Colonic mucosa (tissue), 4 donors: ENCODE measurements around the gene CRK. TPM values are rescaled to one million over a fixed set of nuclear protein-coding genes. Genes with fewer than 3 reads are reported as not detected.

ENCODE experiments used
- DNase-seq: peaks from one replicate; pipeline ENCODE4 v3.0.0-alpha.2; 2020
- H3K27ac ChIP-seq: fragments of 200-600 bp; one replicate; pipeline ENCODE4 v1.8.0; 2021
- H3K27me3 ChIP-seq: fragments of 200-600 bp; one replicate; pipeline ENCODE4 v1.8.0; 2021
- H3K36me3 ChIP-seq: fragments of 200-600 bp; one replicate; pipeline ENCODE4 v1.8.0; 2021
- H3K4me1 ChIP-seq: fragments of 200-600 bp; one replicate; pipeline ENCODE4 v1.8.0; 2021; ENCODE audit warnings: mild to moderate bottlenecking
- H3K4me3 ChIP-seq: fragments of 200-600 bp; one replicate; pipeline ENCODE4 v1.8.0; 2021
- H3K9ac ChIP-seq, 2 donors: one replicate each; pipeline ENCODE4 v1.7.0; 2013; ENCODE audit warnings: control low read depth in 2 of 2, low read depth in 2 of 2, low read length in 2 of 2
- H3K9me3 ChIP-seq: fragments of 200-600 bp; one replicate; pipeline ENCODE4 v1.8.0; 2021
- intact Hi-C: fragments of 100-400 bp; cut with DNase I; formaldehyde crosslinking; loops from one replicate; pipeline ENCODE4 v1.14.1; 2022
- total RNA-seq, 2 donors: library from RNA; stranded (reverse); fragmentation: NEBNext Ultra II Directional in 1 of 2; extraction: Animal tissue kit (Norgen Biotek cat#: 25700) in 1 of 2; gene quantifications; one replicate each; pipeline ENCODE4 v1.2.1, GENCODE V29; 2021
- TF ChIP-seq, protein P1 (sequence below): fragments of 200-600 bp; IDR thresholded peaks from one replicate; pipeline ENCODE4 v1.8.0; 2022; ENCODE audit warnings: antibody characterized with exemption, mild to moderate bottlenecking
- donor health status: healthy.
- donor health status: DM: no; HTN: no; CAD: no.
- donor health status: DM: no; HTN: no; CAD: no.

CRK gene
- 10 to 100 TPM; 74.5 to 82.0 TPM for total RNA-seq

- Histone ChIP-seq H3K27ac (peak within 1 kb of the TSS; percentile 93), H3K9ac (peak within 1 kb of the TSS; percentile 93 to 99), H3K4me1 (peaks cover 13% of the 10 kb centered on the region), H3K4me3 (peak within 1 kb of the TSS; percentile 86), H3K36me3 (no peaks in the 10 kb centered on the region), H3K9me3 (no peaks in the 10 kb centered on the region), H3K27me3 (no peaks in the 10 kb centered on the region)
- intact Hi-C loops: loop anchor here (2.0 to 10.0 kb wide), 2 partner anchors 61 to 91 kb away; partner anchors contain the start of gene INPP5K
- peak; percentile 97 for DNase-seq
- TF ChIP-seq, protein P1, sequence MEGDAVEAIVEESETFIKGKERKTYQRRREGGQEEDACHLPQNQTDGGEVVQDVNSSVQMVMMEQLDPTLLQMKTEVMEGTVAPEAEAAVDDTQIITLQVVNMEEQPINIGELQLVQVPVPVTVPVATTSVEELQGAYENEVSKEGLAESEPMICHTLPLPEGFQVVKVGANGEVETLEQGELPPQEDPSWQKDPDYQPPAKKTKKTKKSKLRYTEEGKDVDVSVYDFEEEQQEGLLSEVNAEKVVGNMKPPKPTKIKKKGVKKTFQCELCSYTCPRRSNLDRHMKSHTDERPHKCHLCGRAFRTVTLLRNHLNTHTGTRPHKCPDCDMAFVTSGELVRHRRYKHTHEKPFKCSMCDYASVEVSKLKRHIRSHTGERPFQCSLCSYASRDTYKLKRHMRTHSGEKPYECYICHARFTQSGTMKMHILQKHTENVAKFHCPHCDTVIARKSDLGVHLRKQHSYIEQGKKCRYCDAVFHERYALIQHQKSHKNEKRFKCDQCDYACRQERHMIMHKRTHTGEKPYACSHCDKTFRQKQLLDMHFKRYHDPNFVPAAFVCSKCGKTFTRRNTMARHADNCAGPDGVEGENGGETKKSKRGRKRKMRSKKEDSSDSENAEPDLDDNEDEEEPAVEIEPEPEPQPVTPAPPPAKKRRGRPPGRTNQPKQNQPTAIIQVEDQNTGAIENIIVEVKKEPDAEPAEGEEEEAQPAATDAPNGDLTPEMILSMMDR: no peak
Measured at GRCh38 chr17:1455797-1456599, at the start of gene CRK. CRK (minus strand) TSS chr17:1456232; CDS start chr17:1456117, 115 bp downstream.

DNA sequence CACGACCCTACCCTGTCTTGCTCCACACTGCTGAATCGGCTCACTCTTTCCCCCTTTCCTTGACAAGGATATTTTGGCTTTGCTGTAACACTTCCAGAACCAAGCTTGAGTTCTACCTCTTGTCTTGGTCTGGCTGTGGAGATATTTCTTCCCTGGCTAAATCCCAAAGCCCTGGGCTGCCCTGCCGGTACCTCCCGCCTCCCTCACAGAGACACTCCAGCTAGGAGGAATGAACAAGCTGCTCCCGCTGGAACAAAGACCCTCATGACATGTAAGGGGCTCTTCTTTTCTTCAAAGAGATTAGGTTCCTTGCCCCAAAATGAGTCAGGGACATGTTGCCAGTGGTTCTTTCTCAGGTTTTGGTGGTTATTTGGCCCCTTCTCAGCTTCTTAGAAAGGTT is 49.6 kb upstream of the CRK start:
- DNase-seq: no peak
- TF ChIP-seq, protein P1: no peak
- no peaks in the 10 kb centered on the region for H3K36me3 ChIP-seq
- no peak overlapping the region for H3K27ac ChIP-seq
- H3K27me3 ChIP-seq: no peaks in the 10 kb centered on the region
- no peak overlapping the region for H3K4me3 ChIP-seq
- H3K9ac ChIP-seq: no peak overlapping the region
- H3K9me3 ChIP-seq: no peaks in the 10 kb centered on the region
- peaks cover 4% of the 10 kb centered on the region for H3K4me1 ChIP-seq
- intact Hi-C loops: no loop called here

DNA sequence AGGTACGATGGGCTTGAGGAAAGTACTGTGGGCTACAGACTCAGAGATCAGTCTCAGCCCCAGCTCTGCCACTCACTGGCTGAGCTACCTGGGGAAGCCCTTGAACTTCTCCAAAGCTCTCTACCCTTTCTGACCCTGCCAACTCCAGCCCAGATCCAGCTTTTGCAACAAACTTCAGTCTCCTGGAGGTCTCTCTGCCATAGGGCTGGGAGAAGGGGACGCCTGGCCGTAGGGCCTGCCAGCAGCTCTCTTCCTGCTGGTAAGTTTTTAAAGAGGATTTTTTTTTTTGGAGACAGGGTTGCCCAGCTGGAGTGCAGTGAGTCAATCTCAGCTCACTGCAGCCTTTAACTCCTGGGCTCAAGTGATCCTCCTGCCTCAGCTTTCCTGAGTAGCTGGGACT is 48.8 kb upstream of the CRK start:
- no peaks in the 10 kb centered on the region for H3K36me3 ChIP-seq
- TF ChIP-seq, protein P1: no peak
- no peak overlapping the region for H3K27ac ChIP-seq
- no peak overlapping the region for H3K4me3 ChIP-seq
- intact Hi-C loops: no loop called here
- H3K27me3 ChIP-seq: no peaks in the 10 kb centered on the region
- H3K4me1 ChIP-seq: peaks cover 2% of the 10 kb centered on the region
- no peak for DNase-seq
- H3K9ac ChIP-seq: no peak overlapping the region
- no peaks in the 10 kb centered on the region for H3K9me3 ChIP-seq

DNA sequence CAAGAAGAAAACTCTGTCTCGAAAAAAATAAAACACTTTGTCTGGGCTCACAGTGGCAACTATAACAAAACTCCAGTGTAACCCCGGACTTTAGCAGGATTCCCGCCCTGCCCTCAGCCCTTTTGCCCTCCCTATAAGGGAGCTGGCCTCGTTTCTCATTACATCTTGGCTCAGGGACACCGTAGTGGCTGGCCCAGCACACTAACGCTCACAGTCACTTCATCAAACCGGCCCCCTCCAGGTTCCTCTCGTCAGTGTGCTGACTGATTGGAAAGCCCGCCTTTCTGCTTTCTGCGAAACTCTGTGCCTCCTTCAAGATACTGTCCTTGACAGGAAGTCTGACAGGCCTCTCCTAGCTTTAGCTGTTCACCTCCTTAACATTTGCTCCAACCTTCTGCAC is 47.7 kb upstream of the CRK start:
- Histone ChIP-seq H3K9me3 (no peaks in the 10 kb centered on the region), H3K4me3 (no peak overlapping the region), H3K36me3 (no peaks in the 10 kb centered on the region), H3K4me1 (no peaks in the 10 kb centered on the region), H3K27me3 (no peaks in the 10 kb centered on the region), H3K9ac (no peak overlapping the region), H3K27ac (no peak overlapping the region)
- DNase-seq: no peak
- intact Hi-C loops: no loop called here
- TF ChIP-seq, protein P1: no peak

DNA sequence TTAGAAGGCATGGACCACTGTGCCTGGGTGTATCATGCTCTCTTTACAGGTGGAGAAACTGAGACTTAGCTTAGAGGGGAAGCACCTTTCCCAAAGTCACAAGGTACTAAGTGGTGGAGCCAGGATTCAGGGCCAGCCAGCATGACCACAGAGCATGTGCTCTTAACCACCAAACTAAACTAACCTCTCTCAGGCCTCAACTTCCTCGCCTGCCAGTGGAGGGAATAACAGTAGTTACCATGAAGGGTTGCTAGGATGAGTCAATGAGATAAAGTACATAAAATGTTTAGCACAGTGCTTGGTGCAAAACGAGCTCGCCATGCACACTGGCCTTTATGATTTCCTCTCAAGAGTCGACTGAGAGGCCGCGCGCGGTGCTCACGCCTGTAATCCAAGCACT is 42.8 kb upstream of the CRK start:
- TF ChIP-seq, protein P1: no peak
- Histone ChIP-seq H3K9me3 (no peaks in the 10 kb centered on the region), H3K27ac (no peak overlapping the region), H3K4me3 (no peak overlapping the region), H3K36me3 (no peaks in the 10 kb centered on the region), H3K4me1 (no peaks in the 10 kb centered on the region), H3K9ac (no peak overlapping the region), H3K27me3 (no peaks in the 10 kb centered on the region)
- intact Hi-C loops: no loop called here
- no peak for DNase-seq
